K562 (cell line): ENCODE measurements around the gene R3HDM2. TPM values are rescaled to one million over a fixed set of nuclear protein-coding genes. Genes with fewer than 3 reads are reported as not detected.

Experiments
- AFF1 ChIP-seq, 2 experiments: fragments of 450-650 bp; IDR thresholded peaks; 2 replicates each; pipeline ENCODE4 v1.6.1; 2018; ENCODE audit warnings: mild to moderate bottlenecking in 2 of 2, low read depth in 1 of 2; ENCODE audit not compliant: partially characterized antibody in 2 of 2
- ARID3A ChIP-seq: IDR thresholded peaks from 2 replicates; pipeline ENCODE4 v1.6.1; 2012; ENCODE audit warnings: low read depth, low read length, improper control_type of control experiment, borderline replicate concordance
- BACH1 ChIP-seq: fragments of 200-800 bp; sonication (Bioruptor generic); IDR thresholded peaks from 2 replicates; pipeline ENCODE4 v1.6.1; 2016; ENCODE audit warnings: missing genetic modification characterization, missing compliant biosample characterization
- CHAMP1 ChIP-seq: fragments of 450-650 bp; IDR thresholded peaks from 2 replicates; pipeline ENCODE4 v1.6.1; 2016; ENCODE audit warnings: mild to moderate bottlenecking
- EGR1 ChIP-seq: fragments of 450-650 bp; conservative IDR thresholded peaks from 2 replicates; pipeline ENCODE4 v1.6.1; 2017; ENCODE audit warnings: mild to moderate bottlenecking
- HBP1 ChIP-seq: fragments of 450-650 bp; formaldehyde crosslinking; IDR thresholded peaks from 2 replicates; pipeline ENCODE4 v1.4.0; 2022; ENCODE audit warnings: missing genetic modification characterization
- HCFC1 ChIP-seq: IDR thresholded peaks from 2 replicates; pipeline ENCODE4 v1.6.1; 2012; ENCODE audit warnings: low read depth, low read length, improper control_type of control experiment
- IFI16 ChIP-seq: fragments of 250-450 bp; sonication (Bioruptor Pico); IDR thresholded peaks from 2 replicates; pipeline ENCODE4 v2.1.2; 2022; ENCODE audit warnings: mild to moderate bottlenecking, inconsistent platforms
- IRF2 ChIP-seq: sonication (generic); formaldehyde crosslinking; IDR thresholded peaks from 2 replicates; pipeline ENCODE4 v1.8.1; 2022; ENCODE audit warnings: mild to moderate bottlenecking, missing genetic modification reagents
- SPI1 ChIP-seq: IDR thresholded peaks from 2 replicates; pipeline ENCODE4 v1.6.1; 2011; ENCODE audit warnings: low read depth, low read length, control low read depth, borderline replicate concordance
- TRIM24 ChIP-seq, 2 experiments: fragments of 450-650 bp; IDR thresholded peaks; 2 replicates each; pipeline ENCODE4 v1.6.1; 2016
- WHSC1 ChIP-seq: IDR thresholded peaks from one replicate; pipeline ENCODE4 v1.6.1; 2012; ENCODE audit warnings: low read length, control low read depth, inconsistent platforms
- ZBTB17 ChIP-seq: fragments of 450-650 bp; formaldehyde crosslinking; IDR thresholded peaks from 2 replicates; pipeline ENCODE4 v1.4.0; 2020; ENCODE audit warnings: mild to moderate bottlenecking
- ZNF143 ChIP-seq: sonication (generic); formaldehyde crosslinking; IDR thresholded peaks from 2 replicates; pipeline ENCODE4 v1.9.0; 2022; ENCODE audit warnings: mild to moderate bottlenecking, missing genetic modification reagents
- ZNF175 ChIP-seq: fragments of 200-800 bp; sonication (Bioruptor generic); IDR thresholded peaks from 2 replicates; pipeline ENCODE4 v1.6.1; 2016; ENCODE audit warnings: low read depth, mild to moderate bottlenecking, missing genetic modification characterization, missing compliant biosample characterization
- polyA plus RNA-seq, 8 experiments: library from polyadenylated mRNA; depleted of rRNA in 4 of 8; stranded (reverse) in 5 of 8; unstranded in 3 of 8; fragments of >200 nt; fragmentation: Nextera tagmentation in 2 of 8; fragmentation: Illumina TruSeq in 1 of 8; extraction: Ambion mirVana in 2 of 8; extraction: Trizol in 1 of 8; gene quantifications; 2 replicates each; pipeline versions ENCODE4 v1.2.1 to v1.2.3, GENCODE V29; 2011 to 2014; ENCODE audit warnings: inconsistent platforms in 1 of 8, missing spikeins in 1 of 8
- total RNA-seq, 7 experiments: library from RNA; depleted of rRNA in 6 of 7; stranded (reverse); fragments of >200 nt in 6 of 7; fragmentation: Illumina TruSeq in 2 of 7; extraction: Trizol in 2 of 7; gene quantifications; 2 replicates each; pipeline versions ENCODE4 v1.2.1 to v1.2.3, GENCODE V29; 2011 to 2021; ENCODE audit warnings: low replicate concordance in 1 of 7

R3HDM2 gene
- total and polyA plus RNA-seq, 9 of the 15 experiments (the other 6 are each of a cell fraction or from before 2014, with no cell fraction given): 3.3 to 18.8 (median 9.0) TPM

GRCh38 chr12:57454566-57455373, 23.9 kb upstream of the R3HDM2 start, which contains the start of gene INHBE (continued):
- TF ChIP-seq EGR1: peak; percentile 45
- peak; percentile 63 to 87; a peak in 3 of 4 replicates for TF ChIP-seq TRIM24 (IDR thresholded peaks at IDR 0.05)
- peak; percentile 44; the same call in 1 of the 2 replicates for TF ChIP-seq ZBTB17
- 0 out of 2 replicates have a peak, but pooled peaks have one; percentile 39 for TF ChIP-seq ARID3A
- peak; percentile 71 for TF ChIP-seq HBP1 (CRISPR knock-in tag)
- TF ChIP-seq IFI16 (CRISPR knock-in tag): peak; percentile 21; the same call in 1 of the 2 replicates
- TF ChIP-seq IRF2 (CRISPR knock-in tag): no peak
- TF ChIP-seq AFF1 (IDR thresholded peaks at IDR 0.05; ENCODE audit: low read depth in 1 of 2, partially characterized antibody in 2 of 2): peak in 1 of 2 experiments; percentile 41
- TF ChIP-seq ZNF175 (CRISPR knock-in tag): peak; percentile 84
- TF ChIP-seq ZNF143 (CRISPR knock-in tag): no peak
- TF ChIP-seq SPI1: no peak
- TF ChIP-seq BACH1 (tag): peak; percentile 68
- peak; percentile 44 for TF ChIP-seq HCFC1
- no peak for TF ChIP-seq CHAMP1
- no peak for TF ChIP-seq WHSC1
